Epidermal melanocyte (primary cell): ENCODE measurements around the gene CACNA1A.
A peak's percentile ranks its signal among the peaks of the same experiment; 100 is the strongest.
"Not testable (repeated sequence)": the region's sequence is repeated elsewhere in the genome, so short reads cannot be mapped to it uniquely, and the experiment has no call there.

Experiments used
- DNase-seq: peaks from one replicate; pipeline ENCODE4 v3.0.0; 2011; ENCODE audit warnings: low spot score; ENCODE audit not compliant: insufficient read length

The CACNA1A gene

GRCh38 chr19:13506471-13506820, at the start of gene CACNA1A:
CACNA1A (minus strand) TSS chr19:13506479; CDS start chr19:13506224, 255 bp downstream.
- no peak for DNase-seq

- no peak for DNase-seq
Observed at GRCh38 chr19:13554506-13555240, 48.4 kb upstream of the CACNA1A start.

- DNase-seq, result no peak
Observed at GRCh38 chr19:13553880-13554400, 47.7 kb upstream of the CACNA1A start.

- DNase-seq, result no peak
Observed at GRCh38 chr19:13548131-13548530, 41.9 kb upstream of the CACNA1A start.

GRCh38 chr19:13547102-13547501, 40.8 kb upstream of the CACNA1A start:
- DNase-seq, result no peak

GRCh38 chr19:13544423-13544822, 38.1 kb upstream of the CACNA1A start:
- DNase-seq, result no peak

- no peak for DNase-seq
Observed at GRCh38 chr19:13541554-13541953, 35.3 kb upstream of the CACNA1A start.

GRCh38 chr19:13539332-13539731, 33.1 kb upstream of the CACNA1A start:
- DNase-seq, result no peak

- DNase-seq, result no peak
Observed at GRCh38 chr19:13538601-13539253, 32.4 kb upstream of the CACNA1A start.

- no peak for DNase-seq
Observed at GRCh38 chr19:13537454-13537853, 31.2 kb upstream of the CACNA1A start.

- DNase-seq, result no peak
Observed at GRCh38 chr19:13530720-13531119, 24.4 kb upstream of the CACNA1A start.

GRCh38 chr19:13529721-13530120, 23.4 kb upstream of the CACNA1A start:
- not testable (repeated sequence) for DNase-seq

GRCh38 chr19:13526552-13526951, 20.3 kb upstream of the CACNA1A start:
- no peak for DNase-seq

- DNase-seq, result no peak
Observed at GRCh38 chr19:13521066-13521465, 14.8 kb upstream of the CACNA1A start.

GRCh38 chr19:13511947-13512346, 5.7 kb upstream of the CACNA1A start:
- no peak for DNase-seq

- DNase-seq, result no peak
Observed at GRCh38 chr19:13507053-13507611, 853 bp upstream of the CACNA1A start.

GRCh38 chr19:13505761-13506470, 363 bp downstream of the CACNA1A start:
- peak; percentile 32 for DNase-seq

GRCh38 chr19:13505164-13505695, 1.0 kb downstream of the CACNA1A start:
- DNase-seq, result no peak

GRCh38 chr19:13503570-13504235, 2.6 kb downstream of the CACNA1A start:
- DNase-seq, result no peak

GRCh38 chr19:13502231-13502630, 4.0 kb downstream of the CACNA1A start:
- no peak for DNase-seq

GRCh38 chr19:13499692-13500091, 6.6 kb downstream of the CACNA1A start:
- DNase-seq, result no peak
